Calu3 (cell line): ENCODE results near the gene PKIG. TPM values are rescaled to one million over a fixed set of nuclear protein-coding genes. Genes with fewer than 3 reads are reported as not detected.

ENCODE experiments used
- BruUV-seq: library from RNA; stranded (reverse); fragments of 400-500 nt; replicated peaks from 2 replicates; lab custom pipeline; 2021; lab: Mats Ljungman, UMichigan
- CTCF ChIA-PET: fragments of 300-600 bp; sonication (Branson Sonifier 250); formaldehyde crosslinking; loops from one replicate; lab custom pipeline; 2022; ENCODE audit warnings: antibody characterized with exemption; lab: Charles Lee
- DNase-seq: peaks from one replicate; pipeline ENCODE4 v3.0.0; 2022
- H3K27ac Mint-ChIP-seq: one replicate; pipeline ENCODE4 v1.8.0; 2022; ENCODE audit warnings: mixed read lengths; ENCODE audit not compliant: unreplicated experiment
- H3K27me3 Mint-ChIP-seq: one replicate; pipeline ENCODE4 v1.8.0; 2022; ENCODE audit warnings: mixed read lengths; ENCODE audit not compliant: unreplicated experiment
- H3K36me3 Mint-ChIP-seq: one replicate; pipeline ENCODE4 v1.8.0; 2022; ENCODE audit warnings: mild to moderate bottlenecking, moderate library complexity, mixed read lengths; ENCODE audit not compliant: insufficient read depth, unreplicated experiment
- H3K4me1 Mint-ChIP-seq: one replicate; pipeline ENCODE4 v1.8.0; 2022; ENCODE audit warnings: mild to moderate bottlenecking, low read depth, mixed read lengths; ENCODE audit not compliant: unreplicated experiment
- H3K4me3 Mint-ChIP-seq: one replicate; pipeline ENCODE4 v1.8.0; 2022; ENCODE audit warnings: mild to moderate bottlenecking, low read depth, moderate library complexity, mixed read lengths; ENCODE audit not compliant: unreplicated experiment
- H3K9me3 Mint-ChIP-seq: one replicate; pipeline ENCODE4 v1.8.0; 2022; ENCODE audit warnings: low read depth, mixed read lengths; ENCODE audit not compliant: unreplicated experiment
- CTCF ChIP-seq: fragments of 200-600 bp; IDR thresholded peaks from one replicate; pipeline ENCODE4 v1.8.0; 2022; ENCODE audit warnings: antibody characterized with exemption; ENCODE audit not compliant: unreplicated experiment
- intact Hi-C: fragments of 100-400 bp; cut with micrococcal nuclease; formaldehyde crosslinking; loops from one replicate; pipeline ENCODE4 v1.10.0; 2022; ENCODE audit not compliant: unreplicated experiment
- total RNA-seq: library from RNA; stranded (reverse); gene quantifications from 2 replicates; pipeline ENCODE4 v1.2.3, GENCODE V29; 2022

PKIG gene
- total RNA-seq, 1 experiment from 2014 or later = 6.6 TPM

- H3K27ac Mint-ChIP-seq = no peak overlapping the region
- H3K36me3 Mint-ChIP-seq = no peaks in the 10 kb centered on the region
- H3K4me3 Mint-ChIP-seq = no peak overlapping the region
- intact Hi-C loops = no loop called here
- no peaks in the 10 kb centered on the region for H3K27me3 Mint-ChIP-seq
- CTCF ChIA-PET = no interaction called here
- H3K4me1 Mint-ChIP-seq = no peaks in the 10 kb centered on the region
- TF ChIP-seq CTCF = no peak
- BruUV-seq = no TSS peak
- DNase-seq = no peak
- no peaks in the 10 kb centered on the region for H3K9me3 Mint-ChIP-seq
These were observed 44.4 kb upstream of the PKIG start for GRCh38 chr20:44537993-44538392.

DNA sequence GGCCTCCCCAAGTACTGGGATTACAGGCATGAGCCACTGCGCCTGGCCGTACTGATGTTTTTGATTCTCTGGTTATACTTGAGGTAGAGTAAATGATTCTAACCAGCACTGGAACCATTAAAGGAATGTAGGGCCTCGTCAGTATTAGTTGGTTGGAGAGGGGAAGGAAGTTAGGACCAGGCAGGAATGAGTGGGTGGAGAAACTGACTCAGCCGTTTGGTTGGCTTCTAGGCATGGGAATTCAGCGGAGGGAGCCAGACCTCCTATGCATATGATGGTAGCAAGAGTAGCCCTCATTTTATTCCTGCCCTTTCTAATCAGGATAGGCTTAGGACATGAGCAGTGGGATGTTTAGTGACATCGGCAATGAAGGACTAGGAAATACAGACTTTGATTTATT, 41.5 kb upstream of the PKIG start:
- no peaks in the 10 kb centered on the region for H3K9me3 Mint-ChIP-seq
- BruUV-seq = no TSS peak
- H3K27ac Mint-ChIP-seq = no peak overlapping the region
- H3K36me3 Mint-ChIP-seq = no peaks in the 10 kb centered on the region
- intact Hi-C loops = no loop called here
- no peak for DNase-seq
- no peak for TF ChIP-seq CTCF
- H3K4me3 Mint-ChIP-seq = no peak overlapping the region
- CTCF ChIA-PET = interaction anchor here (0.6 kb wide), 1 partner anchor 145 kb away, joined by 5 read pairs; no protein-coding TSS in a partner anchor
- H3K4me1 Mint-ChIP-seq = no peaks in the 10 kb centered on the region
- H3K27me3 Mint-ChIP-seq = no peaks in the 10 kb centered on the region

DNA sequence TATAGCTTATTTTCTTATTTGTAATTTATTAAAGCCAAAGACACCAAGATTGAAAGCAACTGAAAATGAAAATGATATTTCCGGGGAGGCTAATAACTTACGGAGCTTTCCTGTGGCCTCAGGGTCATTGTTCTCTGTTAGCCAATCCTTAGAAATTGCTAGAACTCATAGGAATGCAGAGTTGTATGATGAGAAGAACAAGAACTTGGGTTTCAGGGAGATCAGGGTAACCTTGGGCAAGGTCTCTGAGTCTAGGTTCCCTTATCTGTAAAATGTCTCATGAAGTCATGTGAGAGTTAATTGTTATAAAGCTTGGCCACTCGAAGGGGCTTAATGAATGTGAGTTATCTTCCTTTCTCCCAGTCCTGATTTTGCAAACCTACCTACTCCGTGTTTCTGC, 40.4 kb upstream of the PKIG start:
- Mint-ChIP-seq H3K4me3 (no peak overlapping the region), H3K9me3 (no peaks in the 10 kb centered on the region), H3K27ac (no peak overlapping the region), H3K27me3 (peaks cover 4% of the 10 kb centered on the region), H3K4me1 (no peaks in the 10 kb centered on the region), H3K36me3 (no peaks in the 10 kb centered on the region)
- BruUV-seq = no TSS peak
- intact Hi-C loops = no loop called here
- TF ChIP-seq CTCF = no peak
- no peak for DNase-seq
- CTCF ChIA-PET = interaction anchor here (0.6 to 1.3 kb wide), 2 partner anchors 10 to 1735 kb away, joined by 3 to 7 read pairs; no protein-coding TSS in a partner anchor

DNA sequence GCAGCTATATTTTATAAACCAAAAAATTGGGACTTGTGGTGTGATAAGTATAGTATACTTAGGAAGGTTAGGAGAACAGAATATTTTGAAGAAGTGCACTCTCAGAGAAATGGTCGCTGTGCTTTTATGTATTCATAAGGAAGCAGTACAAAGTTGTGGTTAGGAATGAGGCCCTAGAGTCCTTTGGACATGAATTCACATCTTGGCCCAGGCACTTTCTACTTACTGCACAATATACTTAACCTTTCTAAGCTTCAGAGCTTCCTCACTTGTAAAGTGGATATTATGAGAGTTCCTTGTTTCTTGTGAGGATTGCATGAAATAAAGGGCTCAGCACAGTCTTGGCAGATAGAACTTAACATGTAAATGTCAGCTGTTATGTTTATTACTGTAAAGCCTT, 39.5 kb upstream of the PKIG start:
- H3K36me3 Mint-ChIP-seq = no peaks in the 10 kb centered on the region
- no peak overlapping the region for H3K4me3 Mint-ChIP-seq
- CTCF ChIA-PET = interaction anchor here (0.6 to 1.3 kb wide), 3 partner anchors 9 to 1736 kb away, joined by 3 to 7 read pairs (median 3); no protein-coding TSS in a partner anchor
- DNase-seq = no peak
- no peaks in the 10 kb centered on the region for H3K9me3 Mint-ChIP-seq
- BruUV-seq = no TSS peak
- peaks cover 13% of the 10 kb centered on the region for H3K27me3 Mint-ChIP-seq
- no peak for TF ChIP-seq CTCF
- intact Hi-C loops = no loop called here
- no peak overlapping the region for H3K27ac Mint-ChIP-seq
- no peaks in the 10 kb centered on the region for H3K4me1 Mint-ChIP-seq
